Stimulated activated naive CD8-positive, alpha-beta T cell treated with anti-CD3 and anti-CD28 coated beads, Interleukin-15, amount 100 ng/mL, for 72 hours (primary cell): ENCODE measurements around the gene TIGIT.

ENCODE experiments used
- ATAC-seq: fragments of 150-1000 bp; cut with Tn5 transposase; 2 replicates; pipeline ENCODE4 v1.10.0; 2021; ENCODE audit warnings: mild to moderate bottlenecking, moderate library complexity
- DNase-seq, 2 donors: peaks; one replicate each; pipeline ENCODE4 v3.0.0; 2021 to 2022
- H3K27ac Mint-ChIP-seq, 2 donors: one replicate each; pipeline ENCODE4 v1.8.0; 2022; ENCODE audit warnings: mild to moderate bottlenecking in 2 of 2, mixed read lengths in 2 of 2, moderate library complexity in 2 of 2
- H3K27me3 Mint-ChIP-seq: one replicate; pipeline ENCODE4 v1.8.0; 2022; ENCODE audit warnings: mixed read lengths
- H3K4me1 Mint-ChIP-seq: one replicate; pipeline ENCODE4 v1.8.0; 2022; ENCODE audit warnings: mild to moderate bottlenecking, mixed read lengths
- H3K4me3 Mint-ChIP-seq, 2 donors: one replicate each; pipeline ENCODE4 v1.8.0; 2022; ENCODE audit warnings: mild to moderate bottlenecking in 2 of 2, mixed read lengths in 2 of 2, moderate library complexity in 1 of 2
- H3K9me3 Mint-ChIP-seq, 2 donors: one replicate each; pipeline ENCODE4 v1.8.0; 2022; ENCODE audit warnings: mixed read lengths in 2 of 2

The TIGIT gene

GRCh38 chr3:114299421-114299820 is 5.6 kb downstream of the TIGIT start:
- Mint-ChIP-seq H3K27ac (peak overlapping the region; percentile 36 to 47), H3K4me1 (peaks cover 43% of the 10 kb centered on the region), H3K27me3 (no peaks in the 10 kb centered on the region), H3K9me3 (peaks cover 0 to 7% of the 10 kb centered on the region in 2 donors), H3K4me3 (peak overlapping the region; percentile 55 to 58)
- ATAC-seq (peak; percentile 74), DNase-seq (no peak)

- H3K4me3 Mint-ChIP-seq = peak overlapping the region; percentile 10 to 55
Measured at GRCh38 chr3:114299941-114300624, 6.3 kb downstream of the TIGIT start.

GRCh38 chr3:114307222-114307830 is 13.5 kb downstream of the TIGIT start:
- peak; percentile 41 for ATAC-seq
- H3K9me3 Mint-ChIP-seq = peaks cover 0 to 6% of the 10 kb centered on the region in 2 donors
- H3K27ac Mint-ChIP-seq = peak overlapping the region; percentile 85 to 87
- peak overlapping the region; percentile 34 to 73 for H3K4me3 Mint-ChIP-seq
- DNase-seq = no peak
- peaks cover 52% of the 10 kb centered on the region for H3K4me1 Mint-ChIP-seq
- no peaks in the 10 kb centered on the region for H3K27me3 Mint-ChIP-seq

More at GRCh38 chr3:114299941-114300624, 6.3 kb downstream of the TIGIT start:
- H3K9me3 Mint-ChIP-seq = peaks cover 0 to 7% of the 10 kb centered on the region in 2 donors
- ATAC-seq = no peak
- H3K27ac Mint-ChIP-seq = peak overlapping the region in 1 of 2 donors; percentile 16
- no peaks in the 10 kb centered on the region for H3K27me3 Mint-ChIP-seq
- H3K4me1 Mint-ChIP-seq = peaks cover 38% of the 10 kb centered on the region
- no peak for DNase-seq

- Mint-ChIP-seq H3K27me3 (no peaks in the 10 kb centered on the region), H3K4me3 (peak overlapping the region; percentile 34 to 73), H3K4me1 (peaks cover 52% of the 10 kb centered on the region), H3K27ac (peak overlapping the region; percentile 87 to 94), H3K9me3 (peaks cover 0 to 6% of the 10 kb centered on the region in 2 donors)
- ATAC-seq (no peak), DNase-seq (no peak)
Measured at GRCh38 chr3:114307832-114308231, 14.0 kb downstream of the TIGIT start.

GRCh38 chr3:114308377-114308776 is 14.5 kb downstream of the TIGIT start:
- ATAC-seq (peak; percentile 33), DNase-seq (no peak)
- H3K4me3 Mint-ChIP-seq = peak overlapping the region; percentile 34 to 73
- H3K27me3 Mint-ChIP-seq = no peaks in the 10 kb centered on the region
- H3K4me1 Mint-ChIP-seq = peaks cover 56% of the 10 kb centered on the region
- H3K27ac Mint-ChIP-seq = peak overlapping the region; percentile 71 to 94
- H3K9me3 Mint-ChIP-seq = peaks cover 0 to 6% of the 10 kb centered on the region in 2 donors

GRCh38 chr3:114308830-114309229 is 15.0 kb downstream of the TIGIT start:
- Mint-ChIP-seq H3K4me1 (peaks cover 60% of the 10 kb centered on the region), H3K27me3 (no peaks in the 10 kb centered on the region), H3K4me3 (peak overlapping the region; percentile 34 to 73), H3K9me3 (peaks cover 0 to 6% of the 10 kb centered on the region in 2 donors), H3K27ac (peak overlapping the region; percentile 71 to 94)
- ATAC-seq = peak; percentile 77
- DNase-seq = peak in 1 of 2 donors; percentile 58

GRCh38 chr3:114310695-114311094 is 16.9 kb downstream of the TIGIT start:
- peak overlapping the region in 1 of 2 donors; percentile 7 for H3K27ac Mint-ChIP-seq
- H3K9me3 Mint-ChIP-seq = peaks cover 0 to under 1% of the 10 kb centered on the region in 2 donors
- ATAC-seq (peak; percentile 81), DNase-seq (peak in 1 of 2 donors; percentile 70)
- peaks cover 70% of the 10 kb centered on the region for H3K4me1 Mint-ChIP-seq
- no peaks in the 10 kb centered on the region for H3K27me3 Mint-ChIP-seq
- H3K4me3 Mint-ChIP-seq = peak overlapping the region; percentile 48 to 60

- no peaks in the 10 kb centered on the region for H3K9me3 Mint-ChIP-seq
- peak overlapping the region in 1 of 2 donors; percentile 3 for H3K27ac Mint-ChIP-seq
- H3K4me3 Mint-ChIP-seq = peak overlapping the region; percentile 8 to 12
- H3K27me3 Mint-ChIP-seq = no peaks in the 10 kb centered on the region
- DNase-seq (no peak), ATAC-seq (no peak)
- H3K4me1 Mint-ChIP-seq = peaks cover 78% of the 10 kb centered on the region
Measured at GRCh38 chr3:114313426-114313825, 19.6 kb downstream of the TIGIT start.

- no peaks in the 10 kb centered on the region for H3K9me3 Mint-ChIP-seq
- H3K27me3 Mint-ChIP-seq = no peaks in the 10 kb centered on the region
- H3K4me1 Mint-ChIP-seq = peaks cover 78% of the 10 kb centered on the region
- DNase-seq (no peak), ATAC-seq (no peak)
- H3K27ac Mint-ChIP-seq = peak overlapping the region in 1 of 2 donors; percentile 88
- H3K4me3 Mint-ChIP-seq = peak overlapping the region; percentile 12
Measured at GRCh38 chr3:114314282-114314681, 20.5 kb downstream of the TIGIT start.

GRCh38 chr3:114318295-114318694 is 24.5 kb downstream of the TIGIT start:
- Mint-ChIP-seq H3K9me3 (peaks cover 0 to 4% of the 10 kb centered on the region in 2 donors), H3K4me1 (peaks cover 96% of the 10 kb centered on the region), H3K27ac (peak overlapping the region; percentile 97 to 98), H3K27me3 (no peaks in the 10 kb centered on the region), H3K4me3 (peak overlapping the region; percentile 66 to 84)
- DNase-seq = peak; percentile 53 to 80
- peak; percentile 95 for ATAC-seq

GRCh38 chr3:114319453-114319852 is 25.6 kb downstream of the TIGIT start:
- peak overlapping the region in 1 of 2 donors; percentile 1 for H3K4me3 Mint-ChIP-seq
- ATAC-seq (no peak), DNase-seq (no peak)
- peaks cover 0 to 4% of the 10 kb centered on the region in 2 donors for H3K9me3 Mint-ChIP-seq
- H3K27me3 Mint-ChIP-seq = no peaks in the 10 kb centered on the region
- H3K27ac Mint-ChIP-seq = peak overlapping the region in 1 of 2 donors; percentile 23
- peaks cover 96% of the 10 kb centered on the region for H3K4me1 Mint-ChIP-seq

- Mint-ChIP-seq H3K9me3 (peaks cover 0 to 4% of the 10 kb centered on the region in 2 donors), H3K4me1 (peaks cover 97% of the 10 kb centered on the region), H3K27me3 (no peaks in the 10 kb centered on the region), H3K27ac (peak overlapping the region in 1 of 2 donors; percentile 80), H3K4me3 (peak overlapping the region in 1 of 2 donors; percentile 31)
- DNase-seq (no peak), ATAC-seq (no peak)
Measured at GRCh38 chr3:114320246-114320645, 26.4 kb downstream of the TIGIT start.

- Mint-ChIP-seq H3K27me3 (no peaks in the 10 kb centered on the region), H3K4me3 (peak overlapping the region; percentile 59 to 81), H3K4me1 (peaks cover 97% of the 10 kb centered on the region), H3K27ac (peak overlapping the region; percentile 78 to 86), H3K9me3 (peaks cover 0 to 4% of the 10 kb centered on the region in 2 donors)
- ATAC-seq (peak; percentile 73), DNase-seq (no peak)
Measured at GRCh38 chr3:114323546-114324254, 29.9 kb downstream of the TIGIT start.

GRCh38 chr3:114327665-114328064 is 33.8 kb downstream of the TIGIT start:
- Mint-ChIP-seq H3K27ac (peak overlapping the region; percentile 79 to 98), H3K9me3 (peaks cover 4 to 14% of the 10 kb centered on the region in 2 donors), H3K27me3 (no peaks in the 10 kb centered on the region), H3K4me3 (peak overlapping the region; percentile 38 to 81), H3K4me1 (peaks cover 100% of the 10 kb centered on the region)
- peak in 1 of 2 donors; percentile 40 for DNase-seq
- ATAC-seq = peak; percentile 55

GRCh38 chr3:114328345-114328744 is 34.5 kb downstream of the TIGIT start:
- peaks cover 4 to 14% of the 10 kb centered on the region in 2 donors for H3K9me3 Mint-ChIP-seq
- peak overlapping the region; percentile 98 to 99 for H3K27ac Mint-ChIP-seq
- peaks cover 100% of the 10 kb centered on the region for H3K4me1 Mint-ChIP-seq
- ATAC-seq = peak; percentile 34
- H3K27me3 Mint-ChIP-seq = no peaks in the 10 kb centered on the region
- no peak for DNase-seq
- H3K4me3 Mint-ChIP-seq = peak overlapping the region; percentile 69 to 81
